ENCODE data around the gene LAMP1.
"Not testable (repeated sequence)": the region's sequence is repeated elsewhere in the genome, so short reads cannot be mapped to it uniquely, and the experiment has no call there.

Gene LAMP1

DNA sequence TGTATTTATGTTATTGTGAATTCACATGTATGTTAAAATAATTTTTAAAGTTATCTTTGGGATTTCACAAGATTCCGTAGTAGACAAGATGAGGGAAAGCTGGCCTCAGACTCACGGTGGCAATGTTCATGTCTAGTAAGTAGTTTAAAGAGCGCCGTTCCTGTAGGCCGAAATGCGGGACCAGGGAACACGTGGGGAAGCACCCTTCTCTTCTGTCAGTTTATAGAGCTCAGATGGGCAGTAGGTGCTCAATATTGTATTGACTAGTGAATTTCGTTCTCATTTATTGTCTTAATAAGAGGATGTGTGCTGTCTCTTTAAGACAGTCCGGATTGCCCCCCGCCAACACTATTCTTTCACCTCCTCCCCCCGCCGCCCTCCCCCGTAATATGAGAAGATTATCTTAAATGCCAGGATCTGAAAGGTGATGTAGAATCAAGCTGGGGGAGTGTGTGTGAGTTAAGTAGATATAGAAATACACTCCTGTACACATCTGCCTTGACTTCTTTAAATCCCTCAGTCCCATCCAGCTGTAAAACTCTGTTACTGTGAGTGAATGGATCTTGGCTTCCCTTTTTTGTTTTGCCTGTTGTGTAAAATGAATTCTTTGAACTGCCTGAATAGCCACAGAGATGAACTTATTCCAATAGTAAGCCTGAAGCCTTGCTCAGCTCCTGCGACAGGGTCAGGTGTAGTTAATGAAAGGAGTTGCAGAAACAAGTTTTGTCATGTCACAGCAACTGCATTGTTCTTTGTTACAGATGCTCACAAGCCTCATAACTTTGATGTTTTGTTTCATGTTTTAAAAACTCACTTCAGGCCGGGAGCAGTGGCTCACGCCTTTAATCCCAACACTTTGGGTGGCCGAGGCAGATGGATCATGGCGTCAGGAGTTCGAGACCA is 1.3 kb downstream of the LAMP1 start:
- no peak for DNase-seq

DNA sequence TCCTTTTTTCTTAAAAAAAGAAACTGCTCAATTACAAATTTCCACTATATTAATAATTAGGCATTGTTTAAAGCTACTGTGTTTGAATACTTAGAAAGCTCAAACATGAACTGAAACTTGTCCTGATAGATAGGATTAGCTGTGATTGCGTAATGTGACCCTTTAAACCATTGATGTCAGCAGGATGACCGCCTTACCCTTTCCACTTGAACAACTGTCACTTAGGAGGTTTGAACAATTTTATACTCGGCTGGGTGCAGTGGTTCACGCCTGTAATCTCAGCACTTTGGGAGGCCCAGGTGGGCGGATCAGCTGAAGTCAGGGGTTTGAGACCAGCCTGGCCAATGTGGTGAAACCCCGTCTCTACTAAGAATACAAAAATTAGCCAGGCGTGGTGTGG is 2.9 kb downstream of the LAMP1 start:
- DNase-seq = no peak

DNA sequence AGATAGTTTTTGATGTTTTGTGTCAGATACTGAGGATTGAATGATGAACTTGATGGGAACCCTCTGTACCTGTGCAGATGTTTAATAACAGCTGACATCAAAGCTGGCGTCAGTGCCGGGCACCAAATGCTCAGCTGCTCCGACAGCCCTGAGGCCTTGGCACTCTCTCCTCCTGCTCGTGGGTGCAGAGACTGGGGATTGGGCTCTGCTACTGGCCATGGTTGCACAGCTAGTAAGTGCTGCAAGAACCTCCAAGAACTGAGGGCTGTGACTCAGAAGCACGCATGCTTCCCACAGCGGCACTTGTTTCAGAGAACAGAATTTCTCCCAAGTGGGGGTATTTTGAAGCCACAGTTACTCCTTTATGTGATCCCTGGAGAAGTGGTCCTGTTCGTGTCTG is 5.9 kb downstream of the LAMP1 start:
- DNase-seq = no peak

DNA sequence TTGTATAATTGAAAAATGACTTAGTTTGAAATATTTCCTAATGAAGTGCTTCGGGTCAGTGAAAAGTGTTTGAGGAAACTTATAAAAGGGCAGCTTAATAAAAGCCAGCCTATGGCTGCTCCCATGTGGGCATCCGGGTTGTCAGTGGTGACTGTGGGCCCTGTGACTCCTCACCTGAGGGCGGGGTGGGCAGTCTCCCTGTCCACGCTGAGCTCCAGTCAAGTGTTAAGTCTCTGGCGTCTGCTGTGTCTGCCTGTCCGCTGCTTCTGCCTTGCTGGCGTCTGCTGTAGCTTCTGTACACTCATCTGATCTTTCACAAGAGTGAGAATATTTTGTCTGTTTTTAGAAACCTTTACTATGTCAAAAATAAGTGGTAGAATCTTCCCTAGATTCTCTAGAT is 7.1 kb downstream of the LAMP1 start:
- no peak for DNase-seq

DNA sequence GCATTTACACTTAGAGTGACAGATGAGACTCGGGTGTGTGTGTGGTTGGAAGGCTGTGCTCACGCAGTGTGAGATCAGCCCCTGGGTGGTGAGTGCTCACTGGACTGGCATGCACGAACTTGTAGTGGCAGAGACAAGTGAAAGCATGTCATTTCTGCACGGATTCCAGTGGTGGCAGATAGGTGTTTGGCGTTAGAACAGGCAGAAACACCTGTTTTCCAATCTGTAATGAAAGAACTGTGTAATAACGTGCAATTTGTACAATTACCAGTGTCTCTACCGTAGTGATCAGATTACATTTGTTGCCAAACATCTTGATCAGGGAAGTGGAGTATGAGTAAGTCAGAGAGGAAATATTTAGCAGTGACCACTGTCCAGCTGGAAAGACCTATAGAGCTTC is 8.2 kb downstream of the LAMP1 start:
- DNase-seq = no peak

DNA sequence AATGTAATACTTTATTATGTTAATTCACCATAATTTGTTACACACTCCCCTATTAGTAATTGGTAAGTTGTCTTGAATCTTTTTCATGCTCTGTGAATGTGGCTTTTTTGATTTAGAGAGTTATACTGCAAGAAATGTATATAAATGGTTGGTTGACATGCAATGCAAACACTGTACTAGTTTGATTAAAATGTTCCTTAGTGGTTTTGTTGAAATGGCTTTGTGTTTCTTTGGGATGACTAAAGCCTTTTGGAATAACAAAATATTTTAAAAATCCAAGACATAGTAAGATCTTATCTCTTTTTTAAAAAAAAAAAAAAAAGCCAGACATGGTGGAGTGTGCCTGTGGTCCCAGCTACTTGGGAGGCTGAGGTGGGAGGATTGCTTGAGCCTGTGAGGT is 10.5 kb downstream of the LAMP1 start:
- no peak for DNase-seq

DNA sequence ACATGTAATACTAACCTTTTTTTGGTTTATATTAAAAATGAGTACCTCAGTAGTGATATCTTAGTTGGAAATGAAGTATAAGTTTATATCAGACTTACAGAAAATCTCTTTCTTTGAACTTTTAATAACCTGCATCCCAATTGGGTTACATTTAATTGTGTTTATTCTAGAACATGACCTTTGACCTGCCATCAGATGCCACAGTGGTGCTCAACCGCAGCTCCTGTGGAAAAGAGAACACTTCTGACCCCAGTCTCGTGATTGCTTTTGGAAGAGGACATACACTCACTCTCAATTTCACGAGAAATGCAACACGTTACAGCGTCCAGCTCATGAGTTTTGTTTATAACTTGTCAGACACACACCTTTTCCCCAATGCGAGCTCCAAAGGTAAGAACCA is 12.4 kb downstream of the LAMP1 start:
- DNase-seq = no peak

DNA sequence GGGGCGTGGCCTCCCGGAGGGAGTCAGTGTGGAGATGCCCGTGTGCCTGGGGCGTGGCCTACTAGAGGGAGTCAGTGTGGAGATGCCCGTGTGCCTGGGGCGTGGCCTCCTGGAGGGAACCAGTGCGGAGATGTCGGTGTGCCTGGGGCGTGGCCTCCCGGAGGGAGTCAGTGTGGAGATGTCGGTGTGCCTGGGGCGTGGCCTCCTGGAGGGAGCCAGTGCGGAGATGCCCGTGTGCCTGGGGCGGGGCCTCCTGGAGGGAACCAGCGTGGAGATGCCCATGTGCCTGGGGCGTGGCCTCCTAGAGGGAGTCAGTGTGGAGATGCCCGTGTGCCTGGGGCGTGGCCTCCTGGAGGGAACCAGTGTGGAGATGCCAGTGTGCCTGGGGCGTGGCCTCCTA is 17.1 kb downstream of the LAMP1 start:
- DNase-seq = not testable (repeated sequence)

DNA sequence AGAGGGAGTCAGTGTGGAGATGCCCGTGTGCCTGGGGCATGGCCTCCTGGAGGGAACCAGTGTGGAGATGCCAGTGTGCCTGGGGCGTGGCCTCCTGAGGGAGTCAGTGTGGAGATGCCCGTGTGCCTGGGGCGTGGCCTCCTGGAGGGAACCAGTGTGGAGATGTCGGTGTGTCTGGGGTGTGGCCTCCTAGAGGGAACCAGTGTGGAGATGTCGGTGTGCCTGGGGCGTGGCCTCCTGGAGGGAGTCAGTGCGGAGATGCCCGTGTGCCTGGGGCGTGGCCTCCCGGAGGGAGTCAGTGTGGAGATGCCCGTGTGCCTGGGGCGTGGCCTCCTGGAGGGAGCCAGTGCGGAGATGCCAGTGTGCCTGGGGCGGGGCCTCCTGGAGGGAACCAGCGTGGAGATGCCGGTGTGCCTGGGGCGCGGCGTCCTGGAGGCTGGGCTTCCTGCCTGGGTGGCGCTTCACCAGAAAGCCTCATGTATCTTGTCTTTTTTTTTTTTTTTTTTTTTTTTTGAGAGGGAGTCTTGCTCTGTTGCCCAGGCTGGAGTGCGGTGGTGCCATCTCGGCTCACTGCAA is 17.9 kb downstream of the LAMP1 start:
- DNase-seq = not testable (repeated sequence)

DNA sequence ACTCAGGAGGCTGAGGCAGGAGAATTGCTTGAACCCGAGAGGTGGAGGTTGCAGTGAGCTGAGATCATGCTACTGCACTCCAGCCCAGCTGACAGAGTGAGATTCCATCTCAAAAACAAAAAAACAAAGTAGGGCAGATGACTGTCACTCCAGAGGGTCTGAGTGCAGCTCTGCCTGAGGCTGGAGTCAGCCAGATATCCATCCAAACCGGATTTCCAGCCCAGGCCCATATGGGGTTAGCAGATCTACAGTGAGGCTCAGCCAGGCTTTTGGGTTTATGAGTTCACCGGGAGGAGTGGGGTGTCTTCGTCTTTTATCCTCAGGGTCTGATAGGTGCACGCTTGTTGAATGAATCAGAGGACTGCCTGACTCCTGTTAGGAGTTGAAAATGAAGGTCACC is 19.0 kb downstream of the LAMP1 start:
- DNase-seq = no peak

DNA sequence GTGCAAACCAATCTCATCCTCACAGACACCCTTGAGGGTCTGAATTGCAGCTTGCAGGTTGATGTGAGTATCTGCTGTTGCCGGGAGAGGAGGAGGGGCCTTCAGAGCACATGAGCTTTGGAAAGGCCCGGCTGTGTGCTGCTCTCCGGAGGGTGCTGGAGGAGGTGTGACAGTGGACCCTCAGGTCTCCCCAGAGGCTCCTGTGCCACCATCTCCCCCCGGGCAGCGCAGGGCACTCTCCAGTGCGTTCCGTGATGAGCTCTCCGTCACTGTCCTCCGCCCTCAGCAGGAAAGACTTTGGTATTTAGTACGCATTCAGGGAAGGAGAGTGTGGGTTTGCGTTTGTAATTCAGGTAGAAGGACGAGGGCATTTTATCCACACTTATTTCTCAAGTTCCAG is 20.0 kb downstream of the LAMP1 start:
- no peak for DNase-seq

DNA sequence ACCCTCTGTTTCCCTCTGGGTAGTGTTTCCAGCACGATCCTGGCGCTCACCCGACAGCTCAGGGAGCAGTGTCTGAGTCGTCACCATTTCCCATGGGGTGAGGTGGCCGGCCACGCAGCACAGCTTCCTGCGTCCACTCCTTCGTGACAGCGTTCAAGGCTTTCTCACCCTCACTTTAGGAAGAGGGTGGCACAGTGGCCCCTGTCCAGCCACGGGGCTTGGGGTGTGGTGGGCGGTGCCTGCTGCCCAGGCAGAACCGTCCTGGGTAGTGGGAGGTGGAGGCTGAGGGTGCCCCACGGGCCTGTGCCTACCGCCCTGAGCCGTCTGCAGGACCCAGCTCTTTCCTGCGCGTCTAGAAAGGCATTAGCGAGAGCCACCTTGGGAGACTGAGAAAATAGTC is 21.9 kb downstream of the LAMP1 start:
- no peak for DNase-seq

DNA sequence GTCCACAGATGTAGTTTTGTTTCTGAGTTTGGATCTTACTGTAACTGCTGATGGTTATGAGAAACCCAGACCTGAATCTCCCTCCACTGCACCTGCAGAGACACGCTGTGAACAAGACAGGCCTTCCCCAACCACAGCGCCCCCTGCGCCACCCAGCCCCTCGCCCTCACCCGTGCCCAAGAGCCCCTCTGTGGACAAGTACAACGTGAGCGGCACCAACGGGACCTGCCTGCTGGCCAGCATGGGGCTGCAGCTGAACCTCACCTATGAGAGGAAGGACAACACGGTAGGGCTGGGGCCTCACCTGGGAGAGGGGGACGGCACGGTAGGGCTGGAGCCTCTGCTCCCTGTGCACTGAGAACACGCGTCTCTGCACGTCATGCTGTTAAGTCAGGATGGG is 22.3 kb downstream of the LAMP1 start:
- no peak for DNase-seq

DNA sequence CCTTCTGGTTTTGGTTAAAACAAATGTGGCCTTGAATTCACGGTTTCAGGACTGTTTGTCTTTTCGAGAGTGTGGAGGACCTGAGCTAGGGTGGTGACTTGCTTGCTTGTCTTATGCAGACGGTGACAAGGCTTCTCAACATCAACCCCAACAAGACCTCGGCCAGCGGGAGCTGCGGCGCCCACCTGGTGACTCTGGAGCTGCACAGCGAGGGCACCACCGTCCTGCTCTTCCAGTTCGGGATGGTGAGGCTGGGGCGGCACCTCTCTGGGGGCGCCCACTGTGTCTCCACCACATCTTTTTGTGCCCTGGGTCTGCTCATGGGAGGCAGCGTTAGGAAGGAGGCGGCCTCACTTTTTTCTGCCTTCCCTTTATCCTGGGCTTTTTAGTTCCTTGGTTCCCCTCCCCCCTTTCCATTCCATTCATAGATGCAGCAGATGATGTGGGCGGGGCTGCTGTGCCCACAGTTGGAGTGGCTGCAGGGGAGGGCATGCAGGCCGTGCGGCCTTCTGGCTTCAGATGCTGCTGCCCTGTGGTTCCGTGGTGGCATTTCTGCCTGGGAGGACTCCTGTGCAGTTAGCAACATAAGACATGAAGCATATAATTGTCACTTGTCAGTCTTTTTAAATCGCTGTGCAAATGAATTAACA is 23.3 kb downstream of the LAMP1 start:
- DNase-seq = no peak

DNA sequence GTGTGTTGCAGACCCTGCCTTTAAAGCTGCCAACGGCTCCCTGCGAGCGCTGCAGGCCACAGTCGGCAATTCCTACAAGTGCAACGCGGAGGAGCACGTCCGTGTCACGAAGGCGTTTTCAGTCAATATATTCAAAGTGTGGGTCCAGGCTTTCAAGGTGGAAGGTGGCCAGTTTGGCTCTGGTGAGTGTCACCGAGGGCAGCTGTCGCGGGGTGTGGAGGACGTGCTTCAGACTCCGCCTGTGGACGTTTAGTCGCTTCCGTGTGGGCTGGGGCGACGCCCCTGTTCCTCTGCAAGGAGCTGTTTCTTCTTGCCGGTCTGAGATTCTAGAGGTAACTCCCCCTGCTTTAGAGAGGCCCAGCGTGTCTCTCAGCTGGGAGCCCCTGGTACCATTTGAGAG is 24.5 kb downstream of the LAMP1 start:
- DNase-seq = no peak

DNA sequence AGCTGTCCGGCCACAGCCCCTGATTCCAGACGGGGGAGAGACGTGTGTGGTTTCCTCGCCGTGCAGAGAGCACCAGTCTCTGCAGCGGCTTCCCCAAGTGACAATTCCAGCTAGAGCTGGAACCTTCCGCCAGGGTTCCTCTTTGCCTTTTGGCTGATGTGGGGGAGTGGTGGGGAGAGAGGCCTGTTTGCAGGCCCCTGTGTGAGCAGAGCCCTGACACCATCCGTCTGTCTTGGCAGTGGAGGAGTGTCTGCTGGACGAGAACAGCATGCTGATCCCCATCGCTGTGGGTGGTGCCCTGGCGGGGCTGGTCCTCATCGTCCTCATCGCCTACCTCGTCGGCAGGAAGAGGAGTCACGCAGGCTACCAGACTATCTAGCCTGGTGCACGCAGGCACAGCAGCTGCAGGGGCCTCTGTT is 25.0 kb downstream of the LAMP1 start:
- DNase-seq = no peak

DNA sequence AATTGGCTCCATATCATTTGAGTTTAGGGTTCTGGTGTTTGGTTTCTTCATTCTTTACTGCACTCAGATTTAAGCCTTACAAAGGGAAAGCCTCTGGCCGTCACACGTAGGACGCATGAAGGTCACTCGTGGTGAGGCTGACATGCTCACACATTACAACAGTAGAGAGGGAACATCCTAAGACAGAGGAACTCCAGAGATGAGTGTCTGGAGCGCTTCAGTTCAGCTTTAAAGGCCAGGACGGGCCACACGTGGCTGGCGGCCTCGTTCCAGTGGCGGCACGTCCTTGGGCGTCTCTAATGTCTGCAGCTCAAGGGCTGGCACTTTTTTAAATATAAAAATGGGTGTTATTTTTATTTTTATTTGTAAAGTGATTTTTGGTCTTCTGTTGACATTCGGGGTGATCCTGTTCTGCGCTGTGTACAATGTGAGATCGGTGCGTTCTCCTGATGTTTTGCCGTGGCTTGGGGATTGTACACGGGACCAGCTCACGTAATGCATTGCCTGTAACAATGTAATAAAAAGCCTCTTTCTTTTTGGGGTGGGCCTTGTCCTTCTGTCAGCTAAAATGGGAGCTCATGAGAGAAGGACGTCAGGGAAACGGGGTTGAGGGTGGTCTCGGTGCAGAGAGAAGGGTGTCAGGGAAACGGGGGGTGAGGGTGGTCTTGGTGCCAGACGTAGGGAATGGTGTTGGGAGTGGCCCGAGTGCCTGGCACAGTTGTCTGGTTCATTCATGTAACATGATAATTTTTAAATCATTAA is 26.0 kb downstream of the LAMP1 start:
- DNase-seq = no peak

DNA sequence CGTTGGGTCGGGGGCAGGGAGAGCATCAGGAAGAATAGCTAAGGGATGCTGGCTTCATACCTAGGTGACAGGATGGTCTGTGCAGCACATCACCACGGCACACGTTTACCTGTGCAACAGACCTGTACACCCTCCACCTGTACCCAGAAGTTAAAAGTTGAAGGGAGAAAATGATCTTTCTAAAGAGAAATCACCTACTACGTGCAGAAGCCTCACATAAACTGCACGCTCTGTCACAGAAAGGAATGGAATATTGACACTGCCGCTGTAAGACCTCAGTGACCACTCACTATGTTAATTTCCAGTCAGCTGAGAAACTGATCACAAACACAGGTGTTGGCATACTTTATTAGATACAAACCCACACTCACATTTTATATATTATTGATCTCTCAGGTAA is 26.8 kb downstream of the LAMP1 start:
- DNase-seq = no peak

DNA sequence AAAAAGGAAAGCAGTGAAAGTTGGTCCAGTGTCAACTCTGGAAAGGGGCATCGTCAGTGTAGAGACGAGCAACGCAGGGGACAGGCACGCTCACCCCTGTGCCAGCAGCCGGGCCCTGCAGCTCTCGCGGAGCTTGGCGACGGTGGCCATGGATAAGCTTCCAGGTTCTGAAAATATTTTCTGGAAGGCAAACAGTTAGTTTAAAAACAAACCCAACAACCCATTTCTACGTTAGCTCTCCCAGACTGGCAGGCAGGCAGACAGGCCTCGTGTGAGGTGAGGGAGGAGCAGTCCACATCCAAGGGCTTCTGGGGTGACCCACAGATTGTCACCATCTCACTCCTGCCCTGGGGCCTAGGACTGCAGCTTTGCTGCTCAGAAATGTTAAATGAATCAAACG is 27.4 kb downstream of the LAMP1 start:
- no peak for DNase-seq

DNA sequence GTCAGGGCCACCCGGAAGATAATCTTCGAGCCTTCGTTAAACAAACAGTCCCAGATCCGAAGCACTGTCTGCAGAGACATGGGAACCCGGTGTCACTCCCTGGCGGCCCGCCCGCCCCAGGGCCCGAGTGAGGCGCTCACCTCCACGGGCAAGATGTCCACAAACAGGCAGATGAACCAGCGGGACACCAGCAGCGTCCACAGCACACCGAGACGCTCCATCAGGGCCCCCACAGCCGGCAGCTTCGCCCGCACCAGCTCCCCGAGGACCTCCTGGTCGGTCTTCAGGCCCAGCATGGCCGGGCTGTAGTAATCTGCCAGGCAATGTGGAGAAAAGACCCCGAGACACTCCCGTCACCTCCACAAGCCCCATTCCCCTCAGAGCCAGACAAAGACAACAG is 28.7 kb downstream of the LAMP1 start:
- DNase-seq = no peak

DNA sequence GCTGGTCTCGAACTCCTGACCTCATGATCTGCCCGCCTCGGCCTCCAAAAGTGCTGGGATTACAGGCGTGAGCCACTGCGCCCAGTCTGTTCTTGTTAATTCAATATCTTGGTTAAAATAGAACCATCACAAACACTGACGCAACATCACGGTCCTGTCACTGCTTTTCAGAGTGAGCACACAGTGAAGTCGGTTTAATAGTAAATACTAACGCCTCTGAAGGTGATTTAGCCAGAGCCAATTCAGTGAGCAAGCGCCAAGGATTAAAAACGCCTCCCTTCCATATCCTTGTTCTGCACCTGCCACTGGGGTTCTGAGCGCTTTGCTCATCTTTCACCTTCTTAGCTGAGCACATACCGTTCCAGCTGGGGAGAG is 30.3 kb downstream of the LAMP1 start:
- DNase-seq = no peak

DNA sequence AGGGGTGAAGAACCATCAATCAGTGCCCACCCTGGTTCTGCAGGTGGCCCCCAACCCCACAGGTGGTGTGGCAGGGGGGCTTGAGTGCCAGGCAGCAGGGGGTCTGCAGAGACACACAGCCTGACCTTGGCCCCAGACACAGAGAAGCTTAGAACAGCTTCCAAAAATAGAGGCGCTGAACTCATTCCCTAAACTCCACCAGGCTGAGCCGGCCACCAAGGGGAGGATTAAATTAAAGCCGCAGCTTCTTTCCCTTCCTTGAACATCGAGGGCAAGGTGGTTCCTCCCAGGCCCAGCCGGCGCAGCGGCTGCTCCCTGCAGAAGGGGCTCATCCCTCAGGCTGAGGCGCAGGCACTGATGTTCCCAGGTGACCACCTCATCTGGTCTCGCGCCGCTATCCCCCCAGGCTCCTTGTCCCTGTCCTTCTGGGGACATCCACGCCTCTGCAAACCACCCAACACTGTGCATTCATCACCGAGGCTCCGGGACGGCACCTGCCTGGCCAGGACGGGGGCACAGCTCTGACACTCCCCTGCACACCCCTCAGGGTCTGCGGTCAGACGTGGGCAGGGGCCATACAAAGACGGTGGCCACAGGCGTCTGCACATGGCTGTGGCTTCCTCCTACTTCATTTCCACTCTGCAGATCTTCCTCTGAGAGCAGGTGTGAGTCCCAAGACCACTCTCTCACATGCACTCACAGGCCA is 30.9 kb downstream of the LAMP1 start:
- no peak for DNase-seq

DNA sequence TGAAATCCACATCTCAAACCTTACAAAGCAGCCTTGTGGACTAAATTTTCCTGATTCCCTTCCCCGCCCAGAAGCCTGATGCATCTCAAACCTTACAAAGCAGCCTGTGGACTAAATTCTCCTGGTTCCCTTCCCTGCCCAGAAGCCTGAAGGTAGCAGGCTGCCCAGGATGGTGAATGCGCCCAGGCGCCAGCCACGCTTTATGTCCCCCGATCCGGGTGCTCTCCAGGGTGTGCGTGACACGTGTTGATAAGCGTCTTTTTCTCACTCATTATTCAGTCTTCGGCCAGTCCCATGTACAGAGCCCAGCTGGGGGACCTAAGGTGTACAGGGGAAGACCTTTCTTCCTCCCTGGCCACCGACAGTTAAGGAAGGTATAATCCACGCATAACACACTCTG is 31.8 kb downstream of the LAMP1 start:
- no peak for DNase-seq
